ENCODE results near the gene LKAAEAR1.
"Not testable (repeated sequence)": the region's sequence is repeated elsewhere in the genome, so short reads cannot be mapped to it uniquely, and the experiment has no call there.

The LKAAEAR1 gene, protein sequence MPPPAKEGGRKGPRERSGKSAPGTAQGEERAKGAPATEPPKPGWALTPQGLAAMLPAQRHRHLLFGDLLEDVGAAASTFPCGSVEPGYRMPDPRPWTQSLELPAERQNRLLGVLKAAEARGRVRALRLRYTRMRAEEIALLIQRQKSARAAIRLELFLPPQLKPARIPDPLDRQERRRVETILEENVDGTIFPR

DNA sequence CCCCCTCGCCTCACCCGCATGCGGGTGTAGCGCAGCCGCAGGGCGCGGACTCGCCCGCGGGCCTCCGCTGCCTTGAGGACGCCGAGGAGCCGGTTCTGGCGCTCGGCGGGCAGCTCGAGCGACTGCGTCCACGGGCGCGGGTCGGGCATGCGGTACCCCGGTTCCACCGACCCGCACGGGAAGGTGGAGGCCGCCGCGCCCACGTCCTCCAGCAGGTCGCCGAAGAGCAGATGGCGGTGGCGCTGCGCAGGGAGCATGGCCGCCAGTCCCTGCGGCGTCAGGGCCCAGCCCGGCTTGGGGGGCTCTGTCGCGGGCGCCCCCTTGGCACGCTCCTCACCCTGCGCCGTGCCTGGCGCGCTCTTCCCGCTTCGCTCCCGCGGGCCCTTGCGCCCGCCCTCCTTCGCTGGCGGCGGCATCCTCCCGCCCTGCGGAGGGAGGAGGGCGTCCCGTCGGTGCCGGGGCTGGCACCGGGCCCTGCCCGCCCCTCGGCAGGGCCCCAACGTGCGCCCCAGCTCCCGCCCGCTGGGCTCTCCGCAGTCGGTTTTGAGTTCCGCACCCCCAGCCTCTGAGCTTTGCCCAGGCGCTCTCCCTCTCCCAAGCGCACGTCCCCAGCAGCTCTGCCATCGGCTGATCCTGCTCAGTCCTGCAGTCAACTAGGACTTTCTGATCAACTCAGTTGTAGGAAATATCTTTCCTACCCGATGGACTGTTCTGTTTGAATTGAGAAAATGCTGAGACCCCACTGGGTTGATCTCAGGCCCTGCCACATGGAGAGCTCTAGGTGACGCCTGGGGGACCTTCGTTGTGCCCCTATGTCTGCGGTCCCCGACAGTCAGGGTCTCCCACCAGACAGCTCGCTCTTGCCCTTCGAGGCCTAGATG lies at the start of gene LKAAEAR1:
TSS of gene LKAAEAR1 (minus strand) at position 595 of the 881 bp plus-strand sequence. CDS start at position 416, 179 bp downstream.
- no peak for DNase-seq (ENCODE audit: low read depth)

DNA sequence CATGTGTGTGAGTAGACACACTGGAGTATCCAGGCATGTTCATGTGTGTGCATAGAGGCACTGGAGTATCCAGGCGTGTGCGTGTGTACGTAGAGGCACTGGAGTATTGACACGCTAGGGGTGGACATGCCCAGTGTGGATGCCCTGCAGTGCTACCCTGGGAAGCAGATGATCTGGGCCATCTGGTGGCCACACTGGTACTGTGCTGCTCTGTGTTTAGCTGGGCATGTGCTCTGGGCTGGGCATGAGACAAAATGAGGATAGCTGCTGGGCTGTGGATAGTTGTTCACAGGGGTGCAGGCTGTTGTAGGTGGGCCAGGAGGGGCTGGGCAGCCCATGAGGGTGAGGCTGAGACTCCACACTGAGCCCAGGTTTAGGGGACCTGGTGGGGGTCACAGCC lies 47.2 kb upstream of the LKAAEAR1 start:
- no peak for DNase-seq (ENCODE audit: low read depth)

DNA sequence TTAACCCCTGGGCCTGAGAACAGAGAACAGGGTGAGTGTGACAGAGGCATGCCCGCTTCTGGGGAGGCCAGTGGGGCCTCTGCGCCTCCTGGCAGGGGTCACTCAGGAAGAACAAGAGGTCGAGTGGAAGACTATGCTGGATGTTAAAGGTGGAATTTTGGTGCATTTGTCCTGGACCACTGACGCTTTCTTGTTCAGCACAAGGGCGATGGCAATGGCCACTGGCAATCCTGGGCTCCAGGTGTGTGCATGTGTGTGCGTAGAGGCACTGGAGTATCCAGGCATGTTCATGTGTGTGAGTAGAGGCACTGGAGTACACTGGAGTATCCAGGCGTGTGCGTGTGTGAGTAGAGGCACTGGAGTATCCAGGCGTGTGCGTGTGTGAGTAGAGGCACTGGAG lies 46.7 kb upstream of the LKAAEAR1 start:
- DNase-seq (ENCODE audit: low read depth): no peak

DNA sequence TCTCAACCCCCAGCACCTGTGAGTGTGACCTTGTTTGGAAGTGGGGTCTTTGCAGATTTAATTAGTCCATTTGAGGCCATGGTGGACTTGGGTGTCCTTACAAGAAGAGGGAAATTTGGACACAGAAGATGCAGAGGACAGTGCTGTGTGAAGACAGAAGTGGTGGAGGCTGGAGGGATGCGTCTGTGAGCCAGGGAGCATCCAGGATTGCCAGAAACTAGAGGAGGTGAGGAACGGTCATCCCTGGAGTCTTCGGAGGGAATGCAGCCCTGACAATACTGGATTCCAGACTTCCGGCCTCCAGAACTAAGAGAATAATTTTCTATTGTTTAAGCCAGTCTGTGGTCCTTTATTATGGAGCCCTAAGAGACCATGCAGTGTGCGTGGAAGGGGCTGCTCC lies 46.1 kb upstream of the LKAAEAR1 start:
- DNase-seq (ENCODE audit: low read depth): no peak

DNA sequence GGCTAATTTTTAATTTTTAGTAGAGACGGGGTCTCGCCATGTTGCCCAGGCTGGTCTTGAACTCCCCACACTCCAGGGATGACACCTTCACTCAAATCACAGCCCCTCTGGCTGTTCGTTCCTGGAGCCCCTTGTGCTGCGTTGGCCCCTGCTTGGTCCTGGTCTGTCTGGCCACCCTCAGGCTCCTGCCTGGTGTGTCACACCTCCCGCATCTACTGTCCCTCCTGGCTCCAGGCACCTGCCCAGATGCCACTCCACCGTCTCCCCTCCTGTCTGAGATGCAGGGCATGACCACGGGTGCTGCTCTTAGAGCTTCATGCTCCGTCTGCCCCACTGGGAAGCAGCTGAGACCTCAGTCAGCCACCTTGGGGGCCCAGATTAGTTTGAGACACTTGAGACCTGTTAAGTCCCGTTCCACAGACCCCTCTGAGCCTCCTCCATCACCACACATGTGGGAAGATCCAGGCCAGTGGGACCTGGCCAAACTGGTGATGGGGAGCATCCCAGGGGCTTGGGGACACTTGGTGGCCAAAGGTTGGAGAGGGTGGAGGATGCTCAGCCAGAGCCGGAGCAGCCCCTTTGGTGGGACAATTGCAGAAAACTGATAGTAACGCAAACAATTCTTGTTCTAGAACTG lies 45.1 kb upstream of the LKAAEAR1 start:
- DNase-seq (ENCODE audit: low read depth): no peak

DNA sequence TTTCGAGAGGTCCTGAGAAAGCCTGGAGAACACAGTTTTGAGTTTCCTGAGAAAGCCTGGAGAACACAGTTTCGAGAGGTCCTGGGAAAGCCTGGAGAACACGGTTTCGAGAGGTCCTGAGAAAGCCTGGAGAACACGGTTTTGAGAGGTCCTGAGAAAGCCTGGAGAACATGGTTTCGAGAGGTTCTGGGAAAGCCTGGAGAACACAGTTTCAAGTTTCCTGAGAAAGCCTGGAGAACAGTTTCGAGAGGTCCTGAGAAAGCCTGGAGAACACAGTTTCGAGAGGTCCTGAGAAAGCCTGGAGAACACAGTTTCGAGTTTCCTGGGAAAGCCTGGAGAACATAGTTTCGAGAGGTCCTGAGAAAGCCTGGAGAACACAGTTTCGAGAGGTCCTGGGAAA lies 39.3 kb upstream of the LKAAEAR1 start:
- not testable (repeated sequence) for DNase-seq (ENCODE audit: low read depth)

DNA sequence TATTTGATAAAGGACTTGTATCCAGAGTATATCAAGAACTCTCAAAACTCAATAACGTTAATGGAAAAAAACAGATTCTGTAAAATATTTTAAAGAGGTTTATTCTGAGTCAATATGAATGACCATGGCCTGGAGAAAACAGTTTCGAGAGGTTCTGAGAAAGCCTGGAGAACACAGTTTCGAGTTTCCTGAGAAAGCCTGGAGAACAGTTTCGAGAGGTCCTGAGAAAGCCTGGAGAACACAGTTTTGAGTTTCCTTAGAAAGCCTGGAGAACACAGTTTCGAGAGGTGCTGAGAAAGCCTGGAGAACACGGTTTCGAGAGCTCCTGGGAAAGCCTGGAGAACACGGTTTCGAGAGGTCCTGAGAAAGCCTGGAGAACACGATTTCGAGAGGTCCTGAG lies 38.7 kb upstream of the LKAAEAR1 start:
- not testable (repeated sequence) for DNase-seq (ENCODE audit: low read depth)

DNA sequence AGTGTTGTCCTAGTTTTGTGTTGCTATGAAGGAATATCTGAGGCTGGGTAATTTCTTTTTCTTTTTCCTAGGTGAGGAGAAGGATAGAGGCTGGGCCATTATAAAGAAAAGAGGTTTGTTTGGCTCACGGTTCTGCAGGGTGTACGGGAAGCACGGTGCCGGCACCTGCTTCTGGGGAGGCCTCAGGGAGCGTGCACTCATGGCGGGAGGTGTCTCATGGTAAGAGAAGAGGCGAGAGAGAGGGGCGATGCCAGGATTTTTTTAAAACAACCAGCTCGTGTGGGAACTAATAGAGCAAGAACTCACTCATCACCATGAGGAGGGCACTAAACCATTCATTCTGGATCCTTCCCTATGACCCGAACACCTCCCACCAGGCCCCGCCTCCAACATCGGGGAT lies 37.4 kb upstream of the LKAAEAR1 start:
- no peak for DNase-seq (ENCODE audit: low read depth)

DNA sequence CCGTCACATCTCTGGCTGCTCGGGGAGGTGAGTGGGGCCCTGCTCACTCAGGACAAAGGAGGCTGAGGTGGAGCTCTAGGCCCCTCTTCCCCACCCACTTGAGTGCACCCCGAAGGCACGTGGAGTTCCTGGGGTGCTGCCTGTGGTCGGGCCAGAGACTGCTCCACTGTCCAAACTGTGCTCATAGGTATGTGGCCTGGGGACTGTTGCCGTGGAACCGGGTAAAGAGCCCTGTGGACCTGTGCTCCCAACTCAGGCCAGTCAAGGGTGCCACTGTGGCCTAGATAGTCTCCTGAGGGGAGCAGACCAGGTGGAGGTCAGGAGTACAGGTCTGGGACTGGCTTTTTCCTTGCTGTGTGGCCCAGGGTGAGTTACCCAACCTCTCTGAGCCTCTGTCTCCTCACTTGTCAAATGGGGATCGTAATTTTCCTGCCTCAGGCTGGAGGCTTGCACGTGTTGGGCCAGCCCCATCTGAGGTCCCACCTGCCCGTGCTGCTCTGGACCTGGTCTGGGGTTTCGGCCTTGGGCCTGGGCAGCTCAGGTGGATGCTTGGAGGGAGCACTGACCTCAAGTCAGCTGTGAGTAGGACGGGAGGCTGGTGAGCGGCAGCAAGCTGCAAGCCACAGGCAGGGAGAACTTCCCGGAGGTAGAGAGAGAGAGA lies 35.6 kb upstream of the LKAAEAR1 start:
- no peak for DNase-seq (ENCODE audit: low read depth)

DNA sequence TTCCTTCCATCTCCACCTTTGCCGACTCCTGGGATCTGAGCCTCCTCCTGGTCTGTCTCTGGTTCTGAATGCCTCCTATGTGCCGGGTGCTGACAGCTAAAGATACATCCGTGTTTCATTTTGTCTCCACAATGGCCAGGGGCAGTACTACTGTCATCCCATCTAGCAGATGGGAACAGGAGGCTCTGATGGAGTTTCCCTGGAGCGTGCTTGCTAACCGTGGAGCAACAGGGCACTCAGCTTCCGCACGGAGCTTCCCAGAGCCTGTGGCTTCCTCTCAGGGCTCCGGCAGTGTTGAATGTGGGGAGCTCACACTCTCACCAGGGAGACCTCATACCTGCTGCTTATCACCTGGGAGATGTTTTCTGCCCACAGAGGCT lies 35.1 kb upstream of the LKAAEAR1 start:
- DNase-seq (ENCODE audit: low read depth): no peak

DNA sequence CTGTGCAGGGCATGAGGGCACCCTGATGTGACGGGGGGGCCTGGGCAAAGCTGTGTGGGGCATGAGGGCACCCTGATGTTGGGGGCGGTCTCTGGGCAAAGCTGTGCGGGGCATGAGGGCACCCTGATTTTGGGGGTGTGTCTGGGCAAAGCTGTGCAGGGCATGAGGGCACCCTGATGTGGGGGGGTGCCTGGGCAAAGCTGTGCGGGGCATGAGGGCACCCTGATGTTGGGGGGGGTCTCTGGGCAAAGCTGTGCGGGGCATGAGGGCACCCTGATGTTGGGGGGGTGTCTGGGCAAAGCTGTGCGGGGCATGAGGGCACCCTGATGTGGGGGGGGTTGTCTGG lies 33.2 kb upstream of the LKAAEAR1 start:
- not testable (repeated sequence) for DNase-seq (ENCODE audit: low read depth)

DNA sequence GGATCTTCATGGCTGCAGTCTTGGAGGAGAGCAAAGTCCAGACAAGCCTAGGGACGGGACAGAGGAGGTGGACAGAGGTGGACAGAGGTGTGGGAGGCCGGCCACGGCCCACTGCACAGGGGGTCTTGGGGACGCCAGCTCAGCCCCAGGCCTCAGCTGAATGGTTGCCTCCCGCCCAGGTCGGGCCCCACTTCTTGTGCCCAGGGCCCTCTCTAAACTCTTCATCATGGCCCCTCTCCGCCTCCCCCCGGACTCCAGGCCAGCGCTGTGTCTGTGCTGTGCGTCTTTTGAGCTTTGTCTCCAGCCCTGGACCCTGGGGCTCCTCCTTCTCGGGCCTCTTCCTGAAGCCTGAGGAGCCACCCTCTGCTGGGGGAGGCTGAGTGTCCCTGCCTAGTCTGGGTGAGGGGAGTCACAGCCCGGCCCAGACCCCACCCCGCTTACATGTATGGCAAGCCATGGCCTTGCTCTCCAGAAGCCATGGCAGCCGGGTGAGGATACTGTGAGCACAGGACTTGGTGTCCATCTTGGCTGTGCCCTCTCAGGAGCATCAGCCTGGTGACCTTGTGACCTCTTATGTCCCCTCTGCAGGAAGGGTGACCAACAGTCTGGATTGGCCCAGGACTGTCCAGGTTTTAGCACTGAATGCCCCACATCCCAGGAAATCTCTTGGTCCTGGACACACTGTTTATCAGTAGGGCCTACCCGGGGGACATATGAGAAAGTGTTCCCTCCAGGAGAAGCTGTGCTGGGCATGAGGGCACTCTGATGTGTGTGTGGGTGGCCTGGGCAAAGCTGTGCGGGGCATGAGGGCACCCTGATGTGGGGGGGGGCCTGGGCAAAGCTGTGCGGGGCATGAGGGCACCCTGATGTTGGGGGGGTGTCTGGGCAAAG lies 32.6 kb upstream of the LKAAEAR1 start:
- no peak for DNase-seq (ENCODE audit: low read depth)

DNA sequence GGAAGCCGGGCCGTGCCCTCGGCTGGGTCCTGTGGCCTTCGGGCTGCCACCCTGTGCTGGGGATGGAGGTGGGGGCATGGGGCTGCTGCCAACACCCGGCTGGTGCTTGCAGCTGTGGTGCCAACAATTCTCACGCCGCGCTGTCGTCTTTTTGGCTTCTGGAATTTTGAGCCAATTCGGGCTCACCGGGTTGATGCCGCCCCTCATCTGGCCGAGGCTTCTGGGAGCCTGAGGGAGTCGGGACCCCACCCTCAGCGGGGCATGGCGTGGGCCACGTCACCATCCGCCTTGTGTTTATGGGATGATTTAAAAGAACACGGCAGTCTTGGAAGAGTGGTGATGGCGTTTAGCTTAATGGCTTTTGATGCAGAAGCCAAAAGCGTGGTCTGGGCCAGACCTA lies 31.8 kb upstream of the LKAAEAR1 start:
- DNase-seq (ENCODE audit: low read depth): no peak

DNA sequence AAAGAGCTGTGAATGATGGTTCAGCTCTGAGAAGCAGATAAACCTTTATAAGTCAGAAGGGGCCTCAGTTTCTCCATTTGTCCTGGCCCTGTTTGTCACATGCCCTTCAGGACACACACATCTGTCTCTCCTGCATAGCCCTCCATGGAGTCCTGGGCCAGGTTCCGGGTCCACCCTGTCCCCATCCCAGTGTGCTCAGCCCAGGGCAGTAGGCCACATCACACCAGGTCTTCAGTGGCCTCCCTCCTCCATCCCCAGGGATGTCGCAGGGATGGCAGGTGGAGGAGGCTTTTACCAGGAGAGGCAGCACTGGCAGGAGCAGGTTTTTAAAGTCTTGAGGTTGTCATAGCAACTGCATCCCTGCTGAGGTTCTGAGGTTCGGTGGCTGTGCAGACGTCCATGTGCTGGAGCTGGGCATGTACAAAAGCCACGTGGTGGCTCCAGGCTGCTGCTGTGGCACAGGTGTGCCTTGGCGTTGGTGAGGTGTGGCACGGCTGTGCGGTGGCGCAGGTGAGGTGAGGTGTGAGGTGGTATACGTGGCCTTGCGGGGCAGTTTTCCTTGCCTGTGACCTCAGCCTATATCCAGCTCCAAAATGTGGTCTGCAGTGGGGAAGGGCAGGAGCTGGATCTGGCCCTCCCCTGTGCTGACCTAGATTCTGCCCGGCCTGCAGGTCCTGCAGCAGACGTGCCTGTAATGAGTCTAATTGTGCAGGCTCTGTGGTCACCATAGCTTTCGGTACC lies 31.1 kb upstream of the LKAAEAR1 start:
- DNase-seq (ENCODE audit: low read depth): no peak

DNA sequence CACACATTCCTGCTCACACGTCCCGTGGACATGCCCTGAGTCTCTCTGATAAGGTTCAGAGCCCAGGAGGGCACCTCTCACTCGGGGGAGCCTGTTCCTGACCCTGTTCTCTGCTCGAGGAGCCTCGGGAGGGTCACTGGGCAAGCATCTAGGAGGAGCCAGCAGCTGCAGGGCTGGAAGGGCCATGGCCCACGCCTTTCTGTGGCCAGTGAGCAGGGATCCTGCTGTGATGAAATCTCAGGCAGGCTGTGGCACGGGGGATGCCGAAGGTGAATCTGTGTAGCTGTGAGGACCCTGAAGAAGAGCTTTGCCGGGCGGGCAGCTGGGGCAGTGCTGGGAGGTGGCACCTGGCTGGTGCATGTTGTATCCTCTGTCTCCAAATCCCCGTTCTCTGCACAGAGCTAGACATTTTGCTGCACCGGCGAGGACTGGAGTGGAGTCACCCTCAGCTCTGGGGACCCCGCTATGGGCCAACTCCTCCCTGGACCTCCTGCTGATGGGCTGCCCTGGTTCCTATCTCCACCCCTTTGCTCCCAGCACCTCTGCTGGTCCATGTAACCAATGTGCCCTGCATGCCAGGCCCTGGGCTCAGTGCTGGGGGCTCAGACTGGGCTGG lies 30.3 kb upstream of the LKAAEAR1 start:
- no peak for DNase-seq (ENCODE audit: low read depth)

DNA sequence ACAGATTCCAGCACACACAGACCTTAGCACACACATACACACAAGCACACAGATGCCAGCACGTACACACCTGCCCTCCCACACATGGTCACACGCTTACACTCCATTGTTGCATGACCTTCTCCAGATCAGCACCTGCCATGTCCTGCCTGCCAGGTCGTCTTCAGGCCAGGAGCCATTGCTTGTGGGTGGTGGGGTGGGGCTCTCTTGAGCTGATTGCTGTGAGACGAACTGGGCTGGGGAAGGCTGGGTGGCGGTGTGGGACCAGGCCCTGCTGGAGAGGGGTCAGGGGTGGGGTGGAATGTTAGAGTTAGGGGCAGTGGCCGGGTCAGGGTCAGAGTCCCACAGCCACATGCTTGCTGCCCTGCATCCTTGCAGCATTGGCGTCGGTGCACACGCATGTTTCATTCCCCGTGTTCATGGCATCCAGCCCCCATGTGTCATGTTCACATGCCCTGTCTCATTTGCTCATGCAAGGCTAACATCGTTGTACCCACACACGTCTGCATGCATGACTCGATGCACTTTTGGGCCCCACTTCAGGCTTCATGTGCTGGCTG lies 29.7 kb upstream of the LKAAEAR1 start:
- no peak for DNase-seq (ENCODE audit: low read depth)

DNA sequence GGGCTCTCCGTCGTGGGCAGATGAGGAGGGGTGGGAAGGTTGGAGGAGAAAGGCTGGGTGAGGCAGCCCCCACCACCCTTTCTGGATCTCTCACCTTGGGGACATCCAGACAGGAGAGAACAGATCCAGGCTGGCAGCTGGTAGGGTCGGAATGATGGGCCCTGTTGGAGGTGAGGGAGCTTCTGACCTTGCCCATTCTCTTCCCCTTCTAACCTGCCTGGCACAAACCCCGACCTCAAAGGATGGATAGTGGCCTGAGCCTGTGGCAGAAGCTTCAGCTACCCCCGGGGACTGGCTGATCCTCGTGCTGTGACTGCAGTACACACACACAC lies 29.2 kb upstream of the LKAAEAR1 start:
- DNase-seq (ENCODE audit: low read depth): no peak

DNA sequence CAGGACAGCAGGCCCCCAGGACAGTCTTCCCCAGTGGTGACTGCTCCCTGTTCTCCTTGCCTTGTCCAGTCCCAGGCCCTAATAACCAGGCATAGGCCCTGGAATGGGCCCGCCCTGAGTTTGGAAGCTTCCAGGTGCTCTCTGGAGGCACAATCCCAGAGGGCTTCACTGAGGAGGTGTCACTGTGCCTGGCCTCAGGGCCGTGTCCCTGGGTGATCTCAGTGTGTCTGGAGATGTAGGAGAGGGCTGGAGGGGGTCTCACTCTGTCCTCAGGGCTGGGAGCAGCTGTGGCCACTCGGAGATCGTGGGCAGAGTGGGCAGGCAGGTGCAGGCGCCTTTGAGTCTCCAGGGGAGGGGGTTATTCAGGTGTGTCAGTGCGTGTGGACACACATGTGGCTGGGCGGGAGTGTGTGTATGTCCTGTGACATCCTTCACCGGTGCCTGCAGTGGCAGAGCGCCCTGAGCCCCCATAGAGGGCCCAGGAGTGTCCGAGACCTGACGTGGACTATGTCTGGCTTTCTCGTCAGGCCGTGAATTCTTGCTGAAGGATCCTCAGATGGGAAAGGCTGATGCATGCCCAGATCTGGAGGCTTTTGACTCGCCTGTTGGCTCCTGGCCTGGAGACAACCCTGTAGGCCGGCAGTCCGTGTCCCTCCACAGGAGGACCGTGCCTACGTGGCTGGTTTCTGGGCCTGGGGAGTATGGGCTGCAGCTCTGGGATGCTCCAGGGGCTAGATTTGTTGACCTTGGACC lies 28.7 kb upstream of the LKAAEAR1 start:
- no peak for DNase-seq (ENCODE audit: low read depth)

DNA sequence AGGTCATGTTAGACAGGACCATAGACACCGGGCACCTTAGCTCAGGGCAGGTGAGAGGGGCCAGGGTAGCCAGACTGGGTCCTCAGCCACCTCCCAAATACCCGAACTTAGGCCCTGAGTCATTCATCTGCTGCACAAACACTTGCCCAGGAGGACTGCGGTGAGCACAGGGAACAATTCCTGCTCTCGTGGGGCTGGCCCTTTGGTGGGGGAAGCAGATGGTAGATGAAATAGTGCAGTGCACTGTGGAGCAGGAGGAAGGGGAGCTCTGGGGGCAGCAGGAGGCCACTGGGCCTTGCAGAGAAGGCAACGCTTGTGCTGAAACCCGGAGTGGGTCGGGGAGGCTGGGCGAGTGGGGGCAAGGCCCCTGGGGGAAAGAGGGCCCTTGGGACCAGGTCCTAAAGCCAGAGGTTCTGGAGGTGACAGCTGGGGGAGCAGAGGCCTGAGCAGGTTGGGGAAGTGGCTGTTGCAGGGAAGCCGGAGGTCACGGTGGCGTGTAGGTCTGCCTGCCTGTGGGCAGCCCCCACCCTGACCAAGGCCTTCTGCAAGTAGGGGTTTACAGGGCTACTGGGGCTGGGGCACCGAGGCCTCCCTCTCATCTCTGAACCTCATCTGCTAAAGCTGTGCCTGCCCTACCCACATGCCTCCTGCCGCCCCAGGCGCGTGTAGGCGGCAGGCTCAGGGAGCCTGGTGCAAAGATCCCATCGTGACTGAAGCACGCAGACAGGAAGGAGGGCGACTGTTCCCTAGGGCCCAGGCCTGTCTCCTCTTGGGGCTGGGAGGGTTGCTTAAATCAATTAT lies 27.8 kb upstream of the LKAAEAR1 start:
- no peak for DNase-seq (ENCODE audit: low read depth)

Measured in stimulated activated CD8-positive, alpha-beta memory T cell treated with anti-CD3 and anti-CD28 coated beads, Interleukin-15, amount 100 ng/mL, for 24 hours (primary cell).